CD4-positive, CD25-positive, alpha-beta regulatory T cell (primary cell): ENCODE measurements around the gene DMD. TPM values are rescaled to one million over a fixed set of nuclear protein-coding genes. Genes with fewer than 3 reads are reported as not detected.
"Not testable (repeated sequence)": the region's sequence is repeated elsewhere in the genome, so short reads cannot be mapped to it uniquely, and the experiment has no call there.

Source experiments
- ATAC-seq, 2 donors: fragments of 150-1000 bp; cut with Tn5 transposase; one replicate each; pipeline ENCODE4 v1.10.0; 2021; ENCODE audit warnings: low read depth in 2 of 2, moderate number of reproducible peaks in 2 of 2, moderate library complexity in 1 of 2
- DNase-seq, 3 donors: peaks; one replicate each; pipeline versions ENCODE4 v3.0.0 to v3.0.0-alpha.2; 2012 to 2022; ENCODE audit warnings: mixed read lengths in 1 of 3
- H3K27ac ChIP-seq: one replicate; pipeline ENCODE4 v1.7.0; 2013; ENCODE audit warnings: mild to moderate bottlenecking, low read length; ENCODE audit not compliant: insufficient read depth, poor library complexity, severe bottlenecking
- H3K27me3 ChIP-seq: one replicate; pipeline ENCODE4 v1.7.0; 2013; ENCODE audit warnings: low read length; ENCODE audit not compliant: control insufficient read depth, insufficient read depth
- H3K36me3 ChIP-seq: one replicate; pipeline ENCODE4 v1.7.0; 2013; ENCODE audit warnings: mild to moderate bottlenecking, low read length, moderate library complexity; ENCODE audit not compliant: control insufficient read depth, insufficient read depth
- H3K4me1 ChIP-seq: 2 replicates; pipeline ENCODE4 v1.7.0; 2013; ENCODE audit warnings: mild to moderate bottlenecking, low read length; ENCODE audit not compliant: insufficient read depth, control insufficient read depth, poor library complexity, severe bottlenecking
- H3K4me3 ChIP-seq: one replicate; pipeline ENCODE4 v1.7.0; 2013; ENCODE audit warnings: low read depth, mild to moderate bottlenecking, low read length, moderate library complexity
- H3K9me3 ChIP-seq, 2 experiments: 1 replicate in 1 of 2; 2 replicates in 1 of 2; pipeline ENCODE4 v1.7.0; 2013; ENCODE audit warnings: low read length in 2 of 2, mild to moderate bottlenecking in 1 of 2, moderate library complexity in 1 of 2; ENCODE audit not compliant: control insufficient read depth in 2 of 2
- H3K27ac Mint-ChIP-seq, 3 donors: one replicate each; pipeline ENCODE4 v1.8.0; 2020 to 2022; ENCODE audit warnings: mild to moderate bottlenecking in 3 of 3, mixed read lengths in 3 of 3, moderate library complexity in 2 of 3
- H3K27me3 Mint-ChIP-seq: one replicate; pipeline ENCODE4 v1.8.0; 2022; ENCODE audit warnings: mild to moderate bottlenecking, mixed read lengths
- H3K36me3 Mint-ChIP-seq: one replicate; pipeline ENCODE4 v1.8.0; 2020; ENCODE audit warnings: mixed read lengths
- H3K4me1 Mint-ChIP-seq, 4 donors: one replicate each; pipeline ENCODE4 v1.8.0; 2020 to 2022; ENCODE audit warnings: mixed read lengths in 4 of 4, mild to moderate bottlenecking in 1 of 4
- H3K4me3 Mint-ChIP-seq, 4 donors: one replicate each; pipeline ENCODE4 v1.8.0; 2020 to 2022; ENCODE audit warnings: mild to moderate bottlenecking in 4 of 4, mixed read lengths in 4 of 4, moderate library complexity in 3 of 4
- H3K9me3 Mint-ChIP-seq, 7 donors: one replicate each; pipeline ENCODE4 v1.8.0; 2020 to 2022; ENCODE audit warnings: mixed read lengths in 7 of 7, mild to moderate bottlenecking in 3 of 7, moderate library complexity in 2 of 7
- polyA plus RNA-seq, 4 donors: library from polyadenylated mRNA; unstranded; fragments of 300-500 nt; fragmentation: Illumina TruSeq; gene quantifications; one replicate each; pipeline ENCODE4 v1.2.3, GENCODE V29; 2021
- total RNA-seq: library from RNA; stranded (reverse); gene quantifications from one replicate; pipeline ENCODE4 v1.2.3, GENCODE V29; 2022

Gene DMD
- total and polyA plus RNA-seq, 5 donors from 2014 or later, result 0.20 to 2.8 (median 0.98) TPM

GRCh38 chrX:33198561-33199279, 12.6 kb downstream of the DMD start:
- no peaks in the 10 kb centered on the region for H3K4me1 ChIP-seq
- no peaks in the 10 kb centered on the region for H3K36me3 ChIP-seq
- no peak overlapping the region for H3K4me3 ChIP-seq
- DNase-seq (no peak), ATAC-seq (no peak)
- no peaks in the 10 kb centered on the region for H3K36me3 Mint-ChIP-seq
- H3K9me3 ChIP-seq, result no peaks in the 10 kb centered on the region
- no peak overlapping the region for H3K27ac Mint-ChIP-seq
- peaks cover 0 to 10% (median 3%) of the 10 kb centered on the region in 7 donors for H3K9me3 Mint-ChIP-seq
- no peak overlapping the region for H3K4me3 Mint-ChIP-seq
- no peaks in the 10 kb centered on the region for H3K27me3 ChIP-seq
- H3K4me1 Mint-ChIP-seq, result no peaks in the 10 kb centered on the region
- H3K27ac ChIP-seq, result no peak overlapping the region
- no peaks in the 10 kb centered on the region for H3K27me3 Mint-ChIP-seq

- ATAC-seq (no peak), DNase-seq (no peak)
- H3K4me1 Mint-ChIP-seq, result no peaks in the 10 kb centered on the region
- H3K9me3 Mint-ChIP-seq, result peaks cover 0 to 8% (median 5%) of the 10 kb centered on the region in 7 donors
- H3K4me1 ChIP-seq, result no peaks in the 10 kb centered on the region
- no peaks in the 10 kb centered on the region for H3K36me3 Mint-ChIP-seq
- no peak overlapping the region for H3K27ac Mint-ChIP-seq
- no peaks in the 10 kb centered on the region for H3K9me3 ChIP-seq
- H3K4me3 Mint-ChIP-seq, result no peak overlapping the region
- H3K27ac ChIP-seq, result no peak overlapping the region
- H3K36me3 ChIP-seq, result no peaks in the 10 kb centered on the region
- no peaks in the 10 kb centered on the region for H3K27me3 ChIP-seq
- no peaks in the 10 kb centered on the region for H3K27me3 Mint-ChIP-seq
- no peak overlapping the region for H3K4me3 ChIP-seq
Observed at GRCh38 chrX:33195698-33196097, 15.7 kb downstream of the DMD start.

- no peak overlapping the region for H3K27ac ChIP-seq
- no peak overlapping the region for H3K27ac Mint-ChIP-seq
- no peaks in the 10 kb centered on the region for H3K4me1 Mint-ChIP-seq
- no peaks in the 10 kb centered on the region for H3K36me3 Mint-ChIP-seq
- no peaks in the 10 kb centered on the region for H3K27me3 ChIP-seq
- no peak overlapping the region for H3K4me3 ChIP-seq
- DNase-seq (no peak), ATAC-seq (no peak)
- H3K9me3 Mint-ChIP-seq, result peaks cover 0 to 8% (median 5%) of the 10 kb centered on the region in 7 donors
- H3K9me3 ChIP-seq, result no peaks in the 10 kb centered on the region
- no peak overlapping the region for H3K4me3 Mint-ChIP-seq
- no peaks in the 10 kb centered on the region for H3K27me3 Mint-ChIP-seq
- H3K36me3 ChIP-seq, result no peaks in the 10 kb centered on the region
- no peaks in the 10 kb centered on the region for H3K4me1 ChIP-seq
Observed at GRCh38 chrX:33194876-33195433, 16.4 kb downstream of the DMD start.

GRCh38 chrX:33194289-33194688, 17.1 kb downstream of the DMD start:
- Histone ChIP-seq H3K4me1 (no peaks in the 10 kb centered on the region), H3K4me3 (no peak overlapping the region), H3K27me3 (no peaks in the 10 kb centered on the region), H3K9me3 (no peaks in the 10 kb centered on the region), H3K27ac (no peak overlapping the region), H3K36me3 (no peaks in the 10 kb centered on the region)
- Mint-ChIP-seq H3K9me3 (peaks cover 0 to 6% (median 4%) of the 10 kb centered on the region in 7 donors), H3K36me3 (no peaks in the 10 kb centered on the region), H3K27me3 (no peaks in the 10 kb centered on the region), H3K4me1 (no peaks in the 10 kb centered on the region), H3K27ac (no peak overlapping the region), H3K4me3 (no peak overlapping the region)
- DNase-seq (no peak), ATAC-seq (no peak)

GRCh38 chrX:33190016-33190415, 21.3 kb downstream of the DMD start:
- Histone ChIP-seq H3K27ac (no peak overlapping the region), H3K4me3 (no peak overlapping the region), H3K9me3 (no peaks in the 10 kb centered on the region), H3K27me3 (no peaks in the 10 kb centered on the region), H3K36me3 (no peaks in the 10 kb centered on the region), H3K4me1 (no peaks in the 10 kb centered on the region)
- Mint-ChIP-seq H3K36me3 (no peaks in the 10 kb centered on the region), H3K27me3 (no peaks in the 10 kb centered on the region), H3K4me3 (no peak overlapping the region), H3K27ac (no peak overlapping the region), H3K4me1 (no peaks in the 10 kb centered on the region), H3K9me3 (peaks cover 0 to 10% (median 2%) of the 10 kb centered on the region in 7 donors)
- DNase-seq, result no peak
- no peak for ATAC-seq

GRCh38 chrX:33188881-33189280, 22.5 kb downstream of the DMD start:
- no peaks in the 10 kb centered on the region for H3K4me1 Mint-ChIP-seq
- H3K4me3 Mint-ChIP-seq, result no peak overlapping the region
- H3K36me3 Mint-ChIP-seq, result no peaks in the 10 kb centered on the region
- peaks cover 0 to 10% (median 2%) of the 10 kb centered on the region in 7 donors for H3K9me3 Mint-ChIP-seq
- no peak overlapping the region for H3K4me3 ChIP-seq
- DNase-seq, result no peak
- no peaks in the 10 kb centered on the region for H3K9me3 ChIP-seq
- H3K36me3 ChIP-seq, result no peaks in the 10 kb centered on the region
- H3K27ac ChIP-seq, result no peak overlapping the region
- H3K27me3 ChIP-seq, result no peaks in the 10 kb centered on the region
- no peak overlapping the region for H3K27ac Mint-ChIP-seq
- H3K27me3 Mint-ChIP-seq, result no peaks in the 10 kb centered on the region
- H3K4me1 ChIP-seq, result no peaks in the 10 kb centered on the region
- no peak for ATAC-seq

GRCh38 chrX:33188286-33188685, 23.1 kb downstream of the DMD start:
- Histone ChIP-seq H3K27ac (no peak overlapping the region), H3K4me1 (no peaks in the 10 kb centered on the region), H3K36me3 (no peaks in the 10 kb centered on the region), H3K27me3 (no peaks in the 10 kb centered on the region), H3K9me3 (no peaks in the 10 kb centered on the region), H3K4me3 (no peak overlapping the region)
- no peaks in the 10 kb centered on the region for H3K36me3 Mint-ChIP-seq
- no peak for DNase-seq
- no peaks in the 10 kb centered on the region for H3K4me1 Mint-ChIP-seq
- H3K27me3 Mint-ChIP-seq, result no peaks in the 10 kb centered on the region
- no peak overlapping the region for H3K4me3 Mint-ChIP-seq
- ATAC-seq, result no peak
- no peak overlapping the region for H3K27ac Mint-ChIP-seq
- peaks cover 0 to 10% (median 2%) of the 10 kb centered on the region in 7 donors for H3K9me3 Mint-ChIP-seq

GRCh38 chrX:33184803-33185202, 26.5 kb downstream of the DMD start:
- not testable (repeated sequence) for H3K27ac ChIP-seq, DNase-seq, ATAC-seq, H3K27me3 ChIP-seq, H3K4me1 ChIP-seq, H3K9me3 Mint-ChIP-seq, H3K4me1 Mint-ChIP-seq, H3K27ac Mint-ChIP-seq, H3K4me3 Mint-ChIP-seq, H3K9me3 ChIP-seq, H3K27me3 Mint-ChIP-seq, H3K4me3 ChIP-seq, H3K36me3 ChIP-seq, H3K36me3 Mint-ChIP-seq
